PC-3 (cell line): ENCODE measurements around the gene PTPRN2. TPM values are rescaled to one million over a fixed set of nuclear protein-coding genes. Genes with fewer than 3 reads are reported as not detected.

Source experiments
- ATAC-seq: fragments of 200-7000 bp; cut with Tn5 transposase; 2 replicates; pipeline ENCODE4 v1.9.1; 2020; ENCODE audit warnings: mild to moderate bottlenecking, moderate library complexity
- BruUV-seq: library from RNA; stranded (reverse); fragments of 400-500 nt; replicated peaks from 2 replicates; lab custom pipeline; 2021; lab: Mats Ljungman, UMichigan
- CTCF ChIA-PET: fragments of 300-600 bp; sonication (Branson Sonifier 250); formaldehyde crosslinking; loops from one replicate; lab custom pipeline; 2022; ENCODE audit warnings: antibody characterized with exemption; lab: Charles Lee
- POLR2A ChIA-PET: fragments of 300-600 bp; sonication (Branson Sonifier 250); formaldehyde crosslinking; loops from one replicate; lab custom pipeline; 2022; ENCODE audit warnings: antibody characterized with exemption; ENCODE audit not compliant: unreplicated experiment; lab: Charles Lee
- DNase-seq: peaks from one replicate; pipeline ENCODE4 v3.0.0-alpha.2; 2015
- H2AFZ ChIP-seq: fragments of 300-600 bp; sonication (generic); 2 replicates; pipeline ENCODE4 v1.6.0; 2016; ENCODE audit warnings: antibody characterized with exemption, low read length
- H3F3A ChIP-seq: fragments of 300-600 bp; sonication (generic); one replicate; pipeline ENCODE4 v1.6.0; 2017; ENCODE audit warnings: antibody characterized with exemption, low read length, control low read depth, mild to moderate bottlenecking; ENCODE audit not compliant: unreplicated experiment
- H3K27ac ChIP-seq: fragments of 300-600 bp; sonication (generic); 2 replicates; pipeline ENCODE4 v1.5.1; 2016; ENCODE audit warnings: mild to moderate bottlenecking, low read length
- H3K27me3 ChIP-seq: fragments of 300-600 bp; sonication (generic); 2 replicates; pipeline ENCODE4 v1.6.1; 2016; ENCODE audit warnings: low read length, mixed read lengths
- H3K36me3 ChIP-seq: fragments of 300-600 bp; sonication (generic); 2 replicates; pipeline ENCODE4 v1.6.1; 2016; ENCODE audit warnings: low read depth, mixed run types, low read length, mixed read lengths
- H3K4me1 ChIP-seq: fragments of 300-600 bp; sonication (generic); 2 replicates; pipeline ENCODE4 v1.5.1; 2016; ENCODE audit warnings: low read length; ENCODE audit not compliant: insufficient read depth
- H3K4me2 ChIP-seq: fragments of 300-600 bp; sonication (generic); 2 replicates; pipeline ENCODE4 v1.6.0; 2016; ENCODE audit warnings: low read length
- H3K4me3 ChIP-seq: fragments of 300-600 bp; sonication (generic); 2 replicates; pipeline ENCODE4 v1.5.1; 2016; ENCODE audit warnings: mild to moderate bottlenecking, low read length, mixed read lengths
- H3K79me2 ChIP-seq: fragments of 300-600 bp; sonication (generic); 2 replicates; pipeline ENCODE4 v1.6.1; 2017; ENCODE audit warnings: low read length, mixed read lengths
- H3K9ac ChIP-seq: fragments of 300-600 bp; sonication (generic); 2 replicates; pipeline ENCODE4 v1.6.0; 2016; ENCODE audit warnings: mild to moderate bottlenecking, low read length
- H3K9me2 ChIP-seq: fragments of 300-600 bp; sonication (generic); replicated peaks from 2 replicates; pipeline ENCODE4 v1.6.1; 2016; ENCODE audit warnings: mixed run types, low read length, mixed read lengths
- H3K9me3 ChIP-seq: fragments of 300-600 bp; sonication (generic); 2 replicates; pipeline ENCODE4 v1.6.1; 2016; ENCODE audit warnings: low read length, mixed read lengths
- H4K20me1 ChIP-seq: fragments of 300-600 bp; sonication (generic); 2 replicates; pipeline ENCODE4 v1.6.1; 2016; ENCODE audit warnings: low read length, mixed read lengths
- EZH2 ChIP-seq: fragments of 300-600 bp; sonication (generic); IDR thresholded peaks from one replicate; pipeline ENCODE4 v1.6.1; 2017; ENCODE audit warnings: antibody characterized with exemption, mild to moderate bottlenecking, low read length; ENCODE audit not compliant: unreplicated experiment
- EZH2phosphoT487 ChIP-seq: fragments of 300-600 bp; sonication (generic); IDR thresholded peaks from 2 replicates; pipeline ENCODE4 v1.6.1; 2018; ENCODE audit warnings: mild to moderate bottlenecking, antibody characterized with exemption, low read length, borderline replicate concordance
- intact Hi-C: fragments of 100-400 bp; cut with micrococcal nuclease; formaldehyde crosslinking; loops from 2 replicates; pipeline ENCODE4 v1.9.0; 2023
- total RNA-seq: library from RNA; depleted of rRNA; stranded (reverse); fragments of >200 nt; gene quantifications from 2 replicates; pipeline ENCODE4 v1.2.3, GENCODE V29; 2014
- TF ChIP-seq, protein P1 (sequence below): fragments of 300-600 bp; sonication (generic); conservative IDR thresholded peaks from 2 replicates; pipeline ENCODE4 v1.5.1; 2017; ENCODE audit warnings: antibody characterized with exemption, low read depth, mild to moderate bottlenecking, low read length

Gene PTPRN2
- total RNA-seq, 1 experiment from 2014 or later, result 3.2 TPM

DNA sequence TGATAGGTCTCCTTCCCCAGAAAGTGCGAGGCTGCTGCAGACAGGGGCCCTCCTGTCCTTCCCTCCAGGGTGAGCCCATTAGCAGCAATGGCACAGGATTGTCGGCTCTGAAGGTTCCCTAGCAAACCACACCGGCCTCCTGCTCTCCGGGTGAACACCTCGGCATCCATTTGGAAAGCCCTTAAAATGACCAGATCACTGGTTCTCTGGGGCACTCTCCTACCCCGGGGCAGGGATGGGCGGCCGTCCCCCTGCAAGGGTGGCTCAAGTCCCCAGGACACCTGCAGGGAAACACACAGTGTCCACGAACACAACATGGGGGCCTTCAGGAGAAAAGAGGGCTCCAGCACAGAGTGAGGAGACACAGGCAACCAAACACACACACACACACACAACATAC is 459.1 kb downstream of the PTPRN2 start:
- 0 out of 2 replicates have a peak, but pooled peaks cover 8% of the 10 kb centered on the region for H3K9me3 ChIP-seq
- no peak overlapping the region for H3K4me2 ChIP-seq
- ChIA-PET POLR2A (no interaction called here), CTCF (no interaction called here)
- H3K27me3 ChIP-seq, result no peaks in the 10 kb centered on the region
- BruUV-seq, result no TSS peak
- no peaks in the 10 kb centered on the region for H3K79me2 ChIP-seq
- H4K20me1 ChIP-seq, result no peaks in the 10 kb centered on the region
- intact Hi-C loops, result no loop called here
- H3K9ac ChIP-seq, result no peak overlapping the region
- H3K9me2 ChIP-seq, result no peaks in the 10 kb centered on the region
- TF ChIP-seq, protein P1, sequence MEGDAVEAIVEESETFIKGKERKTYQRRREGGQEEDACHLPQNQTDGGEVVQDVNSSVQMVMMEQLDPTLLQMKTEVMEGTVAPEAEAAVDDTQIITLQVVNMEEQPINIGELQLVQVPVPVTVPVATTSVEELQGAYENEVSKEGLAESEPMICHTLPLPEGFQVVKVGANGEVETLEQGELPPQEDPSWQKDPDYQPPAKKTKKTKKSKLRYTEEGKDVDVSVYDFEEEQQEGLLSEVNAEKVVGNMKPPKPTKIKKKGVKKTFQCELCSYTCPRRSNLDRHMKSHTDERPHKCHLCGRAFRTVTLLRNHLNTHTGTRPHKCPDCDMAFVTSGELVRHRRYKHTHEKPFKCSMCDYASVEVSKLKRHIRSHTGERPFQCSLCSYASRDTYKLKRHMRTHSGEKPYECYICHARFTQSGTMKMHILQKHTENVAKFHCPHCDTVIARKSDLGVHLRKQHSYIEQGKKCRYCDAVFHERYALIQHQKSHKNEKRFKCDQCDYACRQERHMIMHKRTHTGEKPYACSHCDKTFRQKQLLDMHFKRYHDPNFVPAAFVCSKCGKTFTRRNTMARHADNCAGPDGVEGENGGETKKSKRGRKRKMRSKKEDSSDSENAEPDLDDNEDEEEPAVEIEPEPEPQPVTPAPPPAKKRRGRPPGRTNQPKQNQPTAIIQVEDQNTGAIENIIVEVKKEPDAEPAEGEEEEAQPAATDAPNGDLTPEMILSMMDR, result no peak
- TF ChIP-seq EZH2phosphoT487 (no peak), EZH2 (no peak)
- H3K4me3 ChIP-seq, result no peak overlapping the region
- ATAC-seq, result no peak
- H3K4me1 ChIP-seq, result no peaks in the 10 kb centered on the region
- no peaks in the 10 kb centered on the region for H3F3A ChIP-seq
- DNase-seq, result no peak
- no peaks in the 10 kb centered on the region for H3K36me3 ChIP-seq
- H2AFZ ChIP-seq, result no peak overlapping the region
- H3K27ac ChIP-seq, result no peak overlapping the region

DNA sequence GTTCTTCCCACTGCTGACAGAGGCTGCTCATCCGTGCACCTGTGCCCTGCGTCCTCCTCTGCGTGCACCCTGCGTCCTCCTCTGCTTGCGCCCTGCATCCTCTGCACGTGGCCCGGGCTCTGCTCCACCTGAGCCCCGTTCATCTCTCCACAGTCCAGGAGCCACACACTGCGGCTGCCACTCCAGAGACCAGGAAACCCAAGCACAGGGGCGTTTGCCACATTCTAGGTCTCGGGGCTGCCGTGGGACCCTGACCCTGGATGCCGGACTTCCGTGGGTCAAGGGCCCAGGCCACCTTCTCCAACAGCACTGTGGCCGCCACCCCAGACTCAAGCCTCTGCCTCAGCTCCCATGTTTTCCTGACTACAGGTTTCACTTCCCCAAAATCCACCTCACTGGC is 460.4 kb downstream of the PTPRN2 start:
- intact Hi-C loops, result no loop called here
- Histone ChIP-seq H4K20me1 (no peaks in the 10 kb centered on the region), H3K27ac (no peak overlapping the region), H3K9ac (no peak overlapping the region), H3K4me1 (no peaks in the 10 kb centered on the region), H3K4me2 (no peak overlapping the region), H2AFZ (no peak overlapping the region), H3K9me3 (0 out of 2 replicates have a peak, but pooled peaks cover 8% of the 10 kb centered on the region), H3K36me3 (no peaks in the 10 kb centered on the region), H3K79me2 (no peaks in the 10 kb centered on the region), H3K4me3 (no peak overlapping the region), H3F3A (no peaks in the 10 kb centered on the region), H3K9me2 (no peaks in the 10 kb centered on the region), H3K27me3 (no peaks in the 10 kb centered on the region)
- DNase-seq, result no peak
- ATAC-seq, result no peak
- CTCF ChIA-PET, result no interaction called here
- TF ChIP-seq EZH2phosphoT487, result no peak
- TF ChIP-seq EZH2, result no peak
- TF ChIP-seq, protein P1, result no peak
- POLR2A ChIA-PET, result no interaction called here
- BruUV-seq, result no TSS peak

DNA sequence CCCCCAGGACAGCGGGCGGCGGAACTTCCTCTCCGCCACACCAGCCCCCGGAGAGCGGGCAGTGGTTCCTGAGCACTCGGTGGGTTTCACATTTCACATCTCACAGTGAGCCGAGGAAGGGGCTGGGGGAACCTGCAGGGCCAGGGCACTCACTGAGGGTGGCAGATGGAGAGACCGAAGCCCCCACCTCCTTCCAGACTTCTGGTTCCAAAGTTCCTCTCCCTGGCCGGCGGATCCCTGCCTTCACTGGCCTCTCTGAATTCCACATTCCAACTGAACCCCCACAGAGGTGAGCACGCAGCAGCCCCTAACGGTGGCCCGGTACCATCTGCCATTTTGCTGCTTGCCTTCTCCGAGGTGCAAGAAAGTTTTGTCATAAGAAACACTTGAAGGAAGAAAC is 461.0 kb downstream of the PTPRN2 start:
- CTCF ChIA-PET, result no interaction called here
- intact Hi-C loops, result no loop called here

More for the DNA sequence above, 461.0 kb downstream of the PTPRN2 start:
- ATAC-seq (no peak), DNase-seq (no peak)
- Histone ChIP-seq H3K27me3 (no peaks in the 10 kb centered on the region), H3K27ac (no peak overlapping the region), H3K36me3 (no peaks in the 10 kb centered on the region), H3K9me3 (0 out of 2 replicates have a peak, but pooled peaks cover 3% of the 10 kb centered on the region), H3K4me1 (no peaks in the 10 kb centered on the region), H3K79me2 (no peaks in the 10 kb centered on the region), H2AFZ (no peak overlapping the region), H4K20me1 (no peaks in the 10 kb centered on the region), H3K9me2 (no peaks in the 10 kb centered on the region), H3K9ac (no peak overlapping the region), H3K4me3 (no peak overlapping the region), H3K4me2 (no peak overlapping the region), H3F3A (no peaks in the 10 kb centered on the region)
- TF ChIP-seq EZH2 (no peak), EZH2phosphoT487 (no peak)
- TF ChIP-seq, protein P1, result no peak
- no TSS peak for BruUV-seq
- POLR2A ChIA-PET, result no interaction called here
